ENCODE data around the gene SDK1.

DNA sequence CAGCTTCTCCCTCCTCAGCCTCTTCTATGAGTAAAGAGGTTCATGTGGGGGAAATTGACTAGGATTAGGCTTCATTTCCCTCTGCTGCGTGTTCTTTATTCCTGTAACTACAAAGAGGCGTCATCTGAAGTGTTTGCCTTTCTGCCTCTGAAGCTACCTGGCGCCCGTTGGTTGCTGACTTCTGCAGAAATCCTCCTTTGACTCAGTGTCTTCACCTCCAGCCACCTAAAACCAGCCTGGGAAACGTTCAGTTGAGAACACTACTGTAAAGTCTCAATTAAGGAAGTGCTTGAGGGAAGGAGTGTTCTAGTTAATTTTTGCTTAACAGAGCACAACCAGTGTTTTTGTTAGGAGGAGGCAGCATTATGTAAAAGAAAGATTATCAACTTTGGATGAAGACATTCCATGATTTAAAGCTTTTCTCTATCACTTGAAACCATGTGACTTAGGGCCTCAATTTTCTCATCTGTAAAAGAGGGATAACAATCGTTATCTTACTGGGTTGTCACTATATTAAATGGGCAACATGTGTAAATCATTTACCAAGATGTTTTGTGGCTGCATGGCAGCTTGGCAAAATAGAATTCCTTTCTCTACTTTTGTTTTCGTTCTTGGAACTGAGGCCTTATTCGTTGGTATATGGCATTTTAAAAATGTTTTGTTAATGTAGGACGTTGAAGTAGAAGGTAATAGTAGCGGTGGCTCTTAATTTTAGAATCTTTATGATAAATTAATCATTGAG lies 642.9 kb downstream of the SDK1 start:
- TF ChIP-seq, protein P1, sequence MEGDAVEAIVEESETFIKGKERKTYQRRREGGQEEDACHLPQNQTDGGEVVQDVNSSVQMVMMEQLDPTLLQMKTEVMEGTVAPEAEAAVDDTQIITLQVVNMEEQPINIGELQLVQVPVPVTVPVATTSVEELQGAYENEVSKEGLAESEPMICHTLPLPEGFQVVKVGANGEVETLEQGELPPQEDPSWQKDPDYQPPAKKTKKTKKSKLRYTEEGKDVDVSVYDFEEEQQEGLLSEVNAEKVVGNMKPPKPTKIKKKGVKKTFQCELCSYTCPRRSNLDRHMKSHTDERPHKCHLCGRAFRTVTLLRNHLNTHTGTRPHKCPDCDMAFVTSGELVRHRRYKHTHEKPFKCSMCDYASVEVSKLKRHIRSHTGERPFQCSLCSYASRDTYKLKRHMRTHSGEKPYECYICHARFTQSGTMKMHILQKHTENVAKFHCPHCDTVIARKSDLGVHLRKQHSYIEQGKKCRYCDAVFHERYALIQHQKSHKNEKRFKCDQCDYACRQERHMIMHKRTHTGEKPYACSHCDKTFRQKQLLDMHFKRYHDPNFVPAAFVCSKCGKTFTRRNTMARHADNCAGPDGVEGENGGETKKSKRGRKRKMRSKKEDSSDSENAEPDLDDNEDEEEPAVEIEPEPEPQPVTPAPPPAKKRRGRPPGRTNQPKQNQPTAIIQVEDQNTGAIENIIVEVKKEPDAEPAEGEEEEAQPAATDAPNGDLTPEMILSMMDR (IDR thresholded peaks at IDR 0.05), result no peak
- peak in 1 of 2 donors; percentile 51 for TF ChIP-seq POLR2AphosphoS5 (IDR thresholded peaks at IDR 0.05; ENCODE audit: insufficient read depth in 1 of 2, low read depth in 1 of 2)

Measured in vagina (tissue), 2 donors.